GM18907 (cell line): ENCODE results near the gene NAALADL2.
A peak's percentile ranks its signal among the peaks of the same experiment; 100 is the strongest.
"Not testable (repeated sequence)": the region's sequence is repeated elsewhere in the genome, so short reads cannot be mapped to it uniquely, and the experiment has no call there.

ENCODE experiments used
- ATAC-seq: cut with Tn5 transposase; IDR thresholded peaks from one replicate; pipeline ENCODE4 v1.9.1; 2021; ENCODE audit warnings: mild to moderate bottlenecking, moderate library complexity; ENCODE audit not compliant: unreplicated experiment

The NAALADL2 gene

DNA sequence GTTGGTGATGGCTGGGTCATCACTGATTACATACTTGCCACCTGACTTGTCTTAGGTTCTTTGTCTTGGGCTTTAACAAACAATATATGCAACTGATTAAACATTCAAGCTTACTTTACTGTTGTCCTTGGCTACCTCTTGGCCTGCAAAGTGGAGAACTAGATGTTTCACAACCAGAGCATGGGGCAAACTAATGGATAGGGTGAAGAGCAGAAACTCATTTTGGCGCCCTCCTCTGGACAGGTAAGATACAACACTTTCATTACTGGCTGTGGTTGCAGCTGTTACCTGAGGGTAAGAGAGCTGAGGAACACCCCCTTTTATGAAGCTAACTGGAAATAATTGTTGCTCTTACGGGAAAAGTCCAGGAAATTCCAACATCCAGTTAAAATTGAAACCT lies 262.1 kb downstream of the NAALADL2 start:
- ATAC-seq, result no peak

DNA sequence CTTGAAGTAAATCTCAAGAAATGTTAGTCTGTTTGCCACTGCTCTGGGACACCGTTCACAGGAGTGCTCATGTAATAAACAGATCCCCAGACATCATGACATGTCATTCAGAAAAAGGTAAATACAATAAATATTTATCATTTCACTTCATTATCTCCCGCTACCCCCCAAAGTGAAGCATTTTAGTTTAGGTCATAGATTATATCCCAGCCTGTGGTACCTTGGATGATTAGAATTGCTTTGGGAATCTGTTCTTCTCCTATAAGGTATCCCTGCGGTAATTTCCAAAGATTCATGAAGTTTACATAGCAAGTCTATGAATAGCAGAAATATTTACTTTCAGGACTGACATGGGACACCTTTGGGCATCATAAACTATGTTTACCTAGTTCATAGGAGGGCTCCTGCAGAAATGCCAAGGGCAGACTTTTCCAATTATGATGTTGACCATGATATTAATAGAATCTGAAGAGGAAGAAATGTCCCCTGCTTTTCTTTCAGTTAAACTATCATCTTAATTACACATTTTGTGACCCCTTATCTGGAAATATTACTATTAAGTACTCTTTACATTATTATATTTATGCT lies 268.0 kb downstream of the NAALADL2 start:
- no peak for ATAC-seq

DNA sequence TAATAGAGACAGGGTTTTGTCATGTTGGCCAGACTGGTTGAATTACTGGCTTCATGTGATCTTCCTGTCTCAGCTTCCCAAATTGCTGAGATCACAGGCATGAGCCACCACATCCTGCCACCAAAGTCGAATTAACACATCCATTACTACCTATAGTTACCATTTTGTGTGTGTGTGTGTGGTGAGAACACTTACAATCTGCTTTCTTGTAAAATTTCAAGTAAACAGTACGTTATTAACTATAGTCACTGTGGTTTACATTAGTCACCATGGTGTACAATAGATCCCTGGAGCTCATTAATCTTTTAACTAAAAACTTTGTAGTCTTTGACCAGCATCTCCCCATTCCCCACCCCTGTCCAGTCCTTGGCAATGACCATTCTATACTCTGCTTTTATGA lies 270.0 kb downstream of the NAALADL2 start:
- ATAC-seq, result no peak

DNA sequence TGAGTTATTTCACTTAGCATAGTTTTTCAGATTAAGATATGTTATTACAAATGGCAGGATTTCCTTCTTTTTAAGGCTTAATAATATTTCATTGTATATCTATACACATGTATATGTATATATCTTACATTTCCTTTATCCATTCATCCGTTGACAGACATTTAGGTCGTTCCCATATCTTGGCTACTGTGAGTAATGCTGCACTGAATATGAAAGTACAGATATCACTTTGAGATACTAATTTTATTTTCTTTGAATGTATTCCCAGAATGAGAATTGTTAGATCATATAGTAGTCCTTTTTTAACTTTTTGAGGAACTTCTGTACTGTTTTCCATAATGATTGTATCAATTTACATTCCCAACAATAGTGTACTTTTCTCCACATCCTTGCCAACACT lies 270.4 kb downstream of the NAALADL2 start:
- ATAC-seq, result no peak

DNA sequence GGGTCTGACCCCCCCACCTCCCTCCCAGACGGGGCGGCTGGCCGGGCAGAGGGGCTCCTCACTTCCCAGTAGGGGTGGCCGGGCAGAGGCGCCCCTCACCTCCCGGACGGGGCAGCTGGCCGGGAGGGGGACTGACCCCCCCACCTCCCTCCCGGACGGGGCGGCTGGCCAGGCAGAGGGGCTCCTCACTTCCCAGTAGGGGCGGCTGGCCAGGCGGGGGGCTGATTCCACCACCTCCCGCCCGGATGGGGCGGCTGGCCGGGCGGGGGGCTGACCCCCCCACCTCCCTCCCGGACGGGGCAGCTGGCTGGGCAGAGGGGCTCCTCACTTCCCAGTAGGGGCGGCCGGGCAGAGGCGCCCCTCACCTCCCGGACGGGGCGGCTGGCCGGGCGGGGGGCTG lies 272.7 kb downstream of the NAALADL2 start:
- ATAC-seq, result not testable (repeated sequence)

DNA sequence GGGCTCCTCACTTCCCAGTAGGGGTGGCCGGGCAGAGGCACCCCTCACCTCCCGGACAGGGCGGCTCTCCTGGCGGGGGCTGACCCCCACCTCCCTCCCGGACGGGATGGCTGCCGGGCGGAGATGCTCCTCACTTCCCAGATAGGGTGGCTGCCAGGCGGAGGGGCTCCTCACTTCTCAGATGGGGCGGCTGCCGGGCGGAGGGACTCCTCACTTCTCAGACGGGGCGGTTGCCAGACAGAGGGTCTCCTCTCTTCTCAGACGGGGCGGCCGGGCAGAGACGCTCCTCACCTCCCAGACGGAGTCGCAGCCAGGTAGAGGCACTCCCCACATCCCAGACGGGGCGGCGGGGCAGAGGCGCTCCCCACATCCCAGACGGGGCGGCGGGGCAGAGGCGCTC lies 273.6 kb downstream of the NAALADL2 start:
- not testable (repeated sequence) for ATAC-seq

DNA sequence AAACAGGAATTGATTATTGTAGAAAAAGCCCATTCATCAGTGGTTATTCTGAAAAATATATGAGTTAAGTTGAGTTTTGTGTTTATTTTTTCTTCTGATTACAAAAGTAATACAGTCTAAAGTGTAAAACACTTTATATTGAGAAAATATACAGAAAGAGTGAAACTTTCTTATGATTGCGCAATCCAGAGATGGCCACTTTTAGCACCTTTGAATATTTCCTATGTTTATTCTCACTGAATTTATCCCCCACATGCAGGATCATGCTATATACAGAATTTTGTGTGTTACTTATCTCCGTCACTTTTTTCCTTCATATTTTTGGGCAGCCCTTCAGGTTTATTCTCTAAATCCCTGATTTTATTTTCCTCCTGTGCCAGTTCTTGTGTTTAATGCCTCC lies 285.2 kb downstream of the NAALADL2 start:
- ATAC-seq, result no peak

- no peak for ATAC-seq
Observed at GRCh38 chr3:175146258-175146657, 287.1 kb downstream of the NAALADL2 start.

GRCh38 chr3:175149675-175150074 lies 290.5 kb downstream of the NAALADL2 start:
- peak; percentile 89 for ATAC-seq

DNA sequence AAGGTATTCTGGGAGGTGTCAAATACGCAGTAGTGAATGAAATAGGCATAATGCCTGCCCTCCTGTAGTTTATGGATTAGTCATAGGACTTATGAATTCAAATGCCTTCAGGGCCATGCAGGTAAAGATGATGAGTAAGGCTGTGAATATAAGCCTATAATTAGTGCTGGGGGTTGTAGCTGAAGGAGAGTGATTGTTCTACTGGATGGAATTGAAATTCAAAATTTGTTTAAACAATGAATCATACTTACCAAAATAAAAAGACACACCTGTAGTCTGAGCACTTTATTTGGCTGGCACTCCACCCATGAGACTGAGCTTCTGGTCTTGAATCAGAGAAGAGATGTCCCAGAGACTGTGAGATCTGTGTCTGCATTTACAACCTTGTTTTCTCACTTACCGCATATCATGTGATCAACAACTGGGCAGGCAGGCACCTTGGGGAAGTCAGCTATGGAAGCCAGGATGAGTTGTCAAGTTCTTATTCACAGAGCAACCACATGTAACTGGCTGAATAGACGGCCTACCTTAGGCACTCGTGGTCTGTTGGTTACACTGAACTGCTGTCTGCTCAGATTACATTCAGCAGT lies 291.8 kb downstream of the NAALADL2 start:
- no peak for ATAC-seq

DNA sequence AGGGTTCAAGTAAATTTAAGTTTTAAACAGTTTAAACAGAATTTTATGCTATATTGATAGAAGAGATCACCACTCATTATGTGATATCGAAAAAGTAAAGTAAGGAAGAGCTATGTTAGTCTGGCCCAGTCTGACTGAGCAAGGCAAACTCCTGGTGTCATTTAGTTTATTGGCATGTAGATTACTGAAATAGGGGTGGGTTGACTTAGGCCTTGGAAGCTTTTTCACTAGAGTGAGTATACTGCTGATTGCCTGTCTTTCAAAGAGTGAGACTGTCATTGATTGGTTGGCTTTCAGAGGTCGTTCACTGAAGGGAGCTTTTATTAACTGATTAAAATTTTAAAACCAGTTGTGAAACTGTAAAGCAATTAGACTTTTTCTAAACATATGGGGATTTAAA lies 294.5 kb downstream of the NAALADL2 start:
- ATAC-seq, result no peak

- ATAC-seq, result no peak
Observed at GRCh38 chr3:175155172-175155571, 296.0 kb downstream of the NAALADL2 start.

DNA sequence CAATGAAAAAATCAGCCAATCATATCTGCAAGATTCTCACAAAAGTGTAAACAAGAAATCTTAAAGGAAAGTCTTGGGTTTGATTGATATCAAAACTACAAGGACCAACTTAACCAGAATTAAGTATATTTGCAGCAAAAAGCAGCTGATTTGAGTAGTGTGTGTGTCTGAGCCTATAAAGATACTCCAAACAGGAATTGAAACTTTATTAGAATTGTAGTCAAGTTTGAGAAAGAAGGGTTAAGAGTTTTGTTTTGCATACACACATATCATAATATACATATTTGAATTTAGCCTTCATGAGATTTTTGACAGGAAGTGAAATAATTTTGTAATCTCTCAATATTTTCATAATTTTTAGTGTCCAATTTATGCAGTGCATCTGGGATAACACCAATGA lies 300.1 kb downstream of the NAALADL2 start:
- no peak for ATAC-seq

DNA sequence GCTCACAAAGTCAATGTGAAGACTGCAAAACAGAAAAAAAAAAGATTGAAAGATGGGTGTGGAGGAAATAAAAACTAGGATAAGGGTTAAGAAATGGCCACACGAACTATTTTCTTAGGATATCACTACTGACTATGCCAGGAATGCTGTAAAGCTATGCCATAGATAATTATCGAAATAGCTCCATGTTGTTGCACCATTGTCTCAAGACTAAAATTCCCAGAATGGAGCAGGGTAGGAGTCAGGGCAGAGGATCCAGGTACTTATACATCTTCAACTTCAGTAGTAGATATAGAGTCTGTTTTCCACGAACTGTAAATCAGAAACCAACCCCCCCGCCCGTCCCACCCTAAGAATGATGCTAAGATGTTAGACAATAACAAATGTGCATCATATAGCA lies 302.2 kb downstream of the NAALADL2 start:
- ATAC-seq, result no peak

DNA sequence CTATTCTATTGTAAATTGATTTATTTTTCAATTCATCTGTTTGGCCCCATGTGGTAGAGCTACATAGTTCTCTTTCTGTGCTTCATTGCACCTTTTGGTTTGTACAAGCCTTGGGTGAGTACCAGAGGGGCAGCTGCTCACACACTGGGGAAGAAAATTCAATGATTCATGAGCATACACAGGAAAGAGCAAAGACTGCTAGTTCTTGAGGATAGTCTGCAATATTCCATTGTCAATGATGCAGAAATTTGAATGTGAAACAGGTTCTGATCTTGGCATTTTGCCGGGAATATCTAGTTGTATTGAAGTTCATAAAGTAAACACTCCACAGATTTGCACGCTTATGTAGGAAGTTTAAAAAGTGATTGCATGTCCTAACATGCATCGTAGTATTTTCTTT lies 304.6 kb downstream of the NAALADL2 start:
- no peak for ATAC-seq

GRCh38 chr3:175173117-175173516 lies 314.0 kb downstream of the NAALADL2 start:
- ATAC-seq, result not testable (repeated sequence)

- no peak for ATAC-seq
Observed at GRCh38 chr3:175176556-175176955, 317.4 kb downstream of the NAALADL2 start.

DNA sequence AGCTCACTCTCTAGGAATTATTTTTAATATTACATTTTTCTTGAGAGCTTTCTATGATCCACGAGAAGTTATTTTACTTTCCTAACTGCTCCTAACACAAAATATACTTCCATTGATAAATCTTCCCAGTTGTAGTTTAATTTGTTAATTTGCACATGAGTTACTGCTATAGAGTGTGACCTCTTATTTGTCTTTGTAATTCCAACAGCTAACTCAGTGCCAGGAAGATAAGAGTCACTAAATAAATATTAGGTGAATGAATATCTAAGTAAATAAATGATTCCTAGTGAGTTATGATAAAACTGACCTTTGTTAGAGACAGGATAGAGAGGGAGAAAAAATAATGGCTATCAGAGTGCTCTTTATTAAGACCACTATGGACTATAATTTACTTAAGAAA lies 319.9 kb downstream of the NAALADL2 start:
- no peak for ATAC-seq

DNA sequence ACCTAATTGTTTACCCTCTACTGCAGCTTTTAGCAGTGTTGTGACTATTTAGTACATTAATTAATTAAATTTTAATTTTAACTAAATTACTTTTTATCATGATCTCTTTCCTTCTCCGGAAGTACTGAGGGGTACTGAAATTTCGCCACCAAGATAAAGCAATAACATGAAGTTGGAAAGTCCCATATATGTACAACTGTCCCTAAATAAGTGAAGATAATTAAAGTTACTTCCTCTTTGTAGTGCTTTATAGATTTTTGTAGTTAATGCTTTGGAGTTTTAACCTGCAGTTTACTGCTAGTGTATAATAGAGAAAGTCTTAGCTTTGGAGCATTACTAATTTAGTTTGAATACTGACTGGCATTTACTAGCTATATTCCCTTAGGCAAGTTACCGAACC lies 325.3 kb downstream of the NAALADL2 start:
- no peak for ATAC-seq

GRCh38 chr3:175185903-175186302 lies 326.8 kb downstream of the NAALADL2 start:
- ATAC-seq, result no peak

GRCh38 chr3:175186511-175186910 lies 327.4 kb downstream of the NAALADL2 start:
- ATAC-seq, result no peak

DNA sequence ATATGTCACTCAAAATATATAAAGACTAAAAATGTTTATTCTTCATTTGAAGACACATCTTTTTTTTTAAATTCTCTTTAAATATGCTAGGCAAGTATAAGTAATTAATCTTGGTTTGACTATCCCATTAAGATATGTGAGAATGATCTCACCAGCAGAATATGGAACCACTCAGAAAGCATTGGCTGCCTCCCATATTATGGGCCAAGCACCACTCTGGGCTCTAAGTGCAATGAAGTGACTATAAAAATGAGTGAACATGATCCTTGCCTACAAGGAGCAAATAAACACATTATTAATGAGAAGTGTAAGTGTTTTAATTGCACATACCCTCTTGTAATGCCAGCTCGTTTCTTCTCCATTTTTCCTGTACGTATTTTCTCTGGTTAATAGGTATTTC lies 328.5 kb downstream of the NAALADL2 start:
- no peak for ATAC-seq

DNA sequence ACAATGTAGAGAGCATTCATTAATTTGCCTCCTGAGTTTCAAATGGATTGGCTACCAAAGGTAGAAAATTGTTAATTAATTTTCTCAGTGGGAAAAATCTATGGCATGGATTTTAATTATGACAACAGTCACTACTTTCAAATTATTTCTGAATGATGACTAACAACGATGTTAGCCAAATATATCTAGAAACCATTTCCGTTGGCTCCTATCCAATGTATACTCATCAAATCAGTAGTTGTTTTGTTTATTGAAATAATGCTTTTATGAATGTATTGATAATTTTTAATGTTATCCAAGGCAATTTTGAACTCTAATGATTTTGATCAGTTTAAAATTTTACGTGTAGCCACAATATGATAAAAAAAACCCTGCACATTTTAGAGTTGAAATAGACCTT lies 333.4 kb downstream of the NAALADL2 start:
- ATAC-seq, result no peak
